A549 (cell line): ENCODE data around the gene TPCN1. TPM values are rescaled to one million over a fixed set of nuclear protein-coding genes. Genes with fewer than 3 reads are reported as not detected.

ENCODE experiments used
- ATAC-seq, 2 experiments: fragments of 200-7000 bp in 1 of 2; fragments of >200 bp in 1 of 2; cut with Nextera tagmentation in 1 of 2; cut with Tn5 transposase in 1 of 2; 3 replicates each; pipeline versions ENCODE4 v1.8.0 to v1.9.1; 2018 to 2020; ENCODE audit warnings: mild to moderate bottlenecking in 1 of 2, moderate library complexity in 1 of 2
- CTCF ChIA-PET: fragments of 300-600 bp; sonication (Branson Sonifier 250); formaldehyde crosslinking; extraction: SDS; loops from one replicate; lab custom pipeline; 2021; ENCODE audit warnings: antibody characterized with exemption, inconsistent platforms; lab: Yijun Ruan, JAX
- POLR2A ChIA-PET: fragments of 350-600 bp; formaldehyde crosslinking; extraction: SDS; loops from one replicate; lab custom pipeline; 2021; ENCODE audit warnings: antibody characterized with exemption, inconsistent platforms; lab: Yijun Ruan, JAX
- DNase-seq, 2 experiments: peaks; one replicate each; pipeline versions ENCODE4 v3.0.0 to v3.0.0-alpha.2; 2011 to 2016; ENCODE audit warnings: low read depth in 1 of 2, low spot score in 1 of 2
- FAIRE-seq: peaks from 2 replicates; lab custom pipeline; 2011; peaks lifted over from hg19 to GRCh38; lab: Jason Lieb, UNC
- H3K27ac ChIP-seq, 2 experiments: fragments of >200 bp; sonication (Bioruptor Twin); formaldehyde crosslinking; 3 replicates each; pipeline ENCODE4 v1.5.1; 2016 to 2017
- H3K4me1 ChIP-seq: fragments of >200 bp; sonication (Bioruptor Twin); formaldehyde crosslinking; 3 replicates; pipeline ENCODE4 v1.6.1; 2016
- H3K4me2 ChIP-seq: fragments of >200 bp; sonication (Bioruptor Twin); formaldehyde crosslinking; 3 replicates; pipeline ENCODE4 v1.6.1; 2016
- H3K4me3 ChIP-seq: fragments of >200 bp; sonication (Bioruptor Twin); formaldehyde crosslinking; 3 replicates; pipeline ENCODE4 v1.5.1; 2016
- H3K9me3 ChIP-seq: fragments of >200 bp; sonication (Bioruptor Twin); formaldehyde crosslinking; 3 replicates; pipeline ENCODE4 v1.6.1; 2016
- FOSL2 ChIP-seq, 2 experiments: fragments of 450-650 bp in 1 of 2; fragments of >200 bp in 1 of 2; sonication (Bioruptor Twin) in 1 of 2; formaldehyde crosslinking; IDR thresholded peaks; 2 replicates each; pipeline versions ENCODE4 v1.5.0 to v1.6.1; 2016 to 2020; ENCODE audit warnings: mild to moderate bottlenecking in 1 of 2, moderate library complexity in 1 of 2
- FOXS1 ChIP-seq: fragments of 250-450 bp; sonication (Bioruptor Pico); IDR thresholded peaks from 2 replicates; pipeline ENCODE4 v1.5.0; 2020; ENCODE audit warnings: mild to moderate bottlenecking, moderate library complexity
- JUN ChIP-seq, 2 experiments: fragments of >200 bp; sonication (Bioruptor Twin); formaldehyde crosslinking; IDR thresholded peaks; 2 replicates in 1 of 2; 3 replicates in 1 of 2; pipeline ENCODE4 v1.6.1; 2016 to 2017
- JUNB ChIP-seq: fragments of >200 bp; sonication (Bioruptor Twin); formaldehyde crosslinking; IDR thresholded peaks from 2 replicates; pipeline ENCODE4 v1.6.1; 2016
- MAFK ChIP-seq: fragments of 450-650 bp; IDR thresholded peaks from 2 replicates; pipeline ENCODE4 v1.6.1; 2014; ENCODE audit not compliant: partially characterized antibody
- MYC ChIP-seq: IDR thresholded peaks from 2 replicates; pipeline ENCODE4 v1.6.1; 2012; ENCODE audit warnings: mild to moderate bottlenecking, inconsistent platforms, low read length, improper control_type of control experiment, borderline replicate concordance
- NPAS2 ChIP-seq: fragments of 250-450 bp; sonication (Bioruptor Pico); IDR thresholded peaks from 2 replicates; pipeline ENCODE4 v1.8.0; 2022; ENCODE audit warnings: mild to moderate bottlenecking, moderate library complexity, borderline replicate concordance
- RAD21 ChIP-seq, 2 experiments: fragments of >200 bp in 1 of 2; sonication (Bioruptor Twin) in 1 of 2; formaldehyde crosslinking in 1 of 2; IDR thresholded peaks in 1 of 2; conservative IDR thresholded peaks in 1 of 2; 2 replicates in 1 of 2; 3 replicates in 1 of 2; pipeline ENCODE4 v1.6.1; 2012 to 2018; ENCODE audit warnings: inconsistent platforms in 1 of 2
- RFX5 ChIP-seq: fragments of 450-650 bp; IDR thresholded peaks from 2 replicates; pipeline ENCODE4 v1.7.1; 2014; ENCODE audit warnings: antibody characterized with exemption, mild to moderate bottlenecking, moderate library complexity
- RNF2 ChIP-seq: fragments of 200-600 bp; sonication (generic); IDR thresholded peaks from 2 replicates; pipeline ENCODE4 v1.6.1; 2016; ENCODE audit warnings: low read depth, mild to moderate bottlenecking, antibody characterized with exemption, moderate library complexity, borderline replicate concordance
- TFCP2L1 ChIP-seq: fragments of 250-450 bp; sonication (Bioruptor Pico); IDR thresholded peaks from 2 replicates; pipeline ENCODE4 v1.5.0; 2021; ENCODE audit warnings: mild to moderate bottlenecking
- ZC3H11A ChIP-seq: fragments of 450-650 bp; IDR thresholded peaks from 2 replicates; pipeline ENCODE4 v1.6.1; 2014; ENCODE audit warnings: antibody characterized with exemption, mild to moderate bottlenecking
- WGBS: methylation state at CpG from one replicate; pipeline ENCODE4 v1.1.6; 2017; ENCODE audit errors: missing lambda C conversion rate; 5-methylcytosine and 5-hydroxymethylcytosine counted together
- polyA plus RNA-seq, 4 experiments: library from polyadenylated mRNA; depleted of rRNA in 3 of 4; stranded (reverse); fragments of >200 nt; fragmentation: RNase III in 1 of 4; extraction: RNeasy Plus Mini Kit Qiagen cat#74134 plus additional on column Dnase treatment in 1 of 4; gene quantifications; 2 replicates in 3 of 4; 3 replicates in 1 of 4; pipeline ENCODE4 v1.2.3, GENCODE V29; 2011 to 2017
- TF ChIP-seq, protein P1 (sequence below): IDR thresholded peaks from 2 replicates; pipeline ENCODE4 v1.6.1; 2012
- TF ChIP-seq, protein P2 (sequence below): fragments of 250-450 bp; sonication (Bioruptor Pico); IDR thresholded peaks from 2 replicates; pipeline ENCODE4 v1.5.0; 2020; ENCODE audit warnings: low read depth, mild to moderate bottlenecking, moderate library complexity
- TF ChIP-seq, protein P3 (sequence below): fragments of >200 bp; sonication (Bioruptor Twin); formaldehyde crosslinking; IDR thresholded peaks from 3 replicates; pipeline ENCODE4 v1.5.1; 2016
- TF ChIP-seq, protein P4 (sequence below): IDR thresholded peaks from 2 replicates; pipeline ENCODE4 v1.6.1; 2012
- TF ChIP-seq, protein P5 (sequence below): IDR thresholded peaks from 2 replicates; pipeline ENCODE4 v1.6.1; 2012; ENCODE audit warnings: low read depth, borderline replicate concordance

TPCN1 gene
- polyA plus RNA-seq, 2 of the 4 experiments (the other 2 are of a cell fraction), result 21.9 to 24.1 TPM

DNA sequence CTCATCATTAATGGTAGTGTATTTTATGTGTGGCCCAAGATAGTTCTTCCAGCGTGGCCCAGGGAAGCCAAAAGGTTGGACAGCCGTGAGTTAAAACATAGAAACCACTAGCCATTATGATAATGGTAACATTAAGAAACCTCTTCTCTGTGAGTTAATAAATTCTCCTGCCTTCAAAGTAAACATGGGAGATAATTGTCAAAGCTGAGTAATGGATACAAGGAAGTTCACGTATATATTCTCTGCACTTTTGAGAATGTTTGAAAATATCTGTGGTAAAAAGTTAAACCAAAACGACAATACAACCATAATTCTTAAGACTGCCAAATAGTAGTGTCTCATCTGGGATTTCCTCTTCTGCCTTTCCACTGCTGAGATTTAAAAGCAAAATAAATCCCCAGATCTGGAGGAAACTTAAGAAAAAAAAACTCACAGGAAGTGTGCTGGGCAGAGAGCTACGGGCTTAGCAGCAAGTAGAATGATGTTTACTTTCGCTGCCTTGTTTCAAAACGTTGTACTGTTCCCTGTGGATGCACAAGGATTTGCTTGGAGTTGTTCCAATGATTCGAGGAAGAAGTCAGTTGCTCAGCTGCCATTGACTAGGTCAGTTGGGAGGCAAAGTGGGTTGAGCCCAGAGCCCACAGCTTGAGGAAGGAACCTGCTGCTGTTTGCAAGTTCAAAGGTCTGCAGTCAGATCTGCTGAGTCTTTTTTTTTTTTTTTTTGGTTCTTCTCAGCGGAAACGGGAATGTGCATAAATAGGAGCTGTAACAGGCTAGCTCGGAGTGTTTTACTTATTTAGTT is 1.7 kb downstream of the TPCN1 start (continued):
- TF ChIP-seq JUN (IDR thresholded peaks at IDR 0.05), result 0 out of 5 replicates have a peak, but pooled peaks of 1 of the 2 experiments have one; percentile 10
- TF ChIP-seq, protein P1, sequence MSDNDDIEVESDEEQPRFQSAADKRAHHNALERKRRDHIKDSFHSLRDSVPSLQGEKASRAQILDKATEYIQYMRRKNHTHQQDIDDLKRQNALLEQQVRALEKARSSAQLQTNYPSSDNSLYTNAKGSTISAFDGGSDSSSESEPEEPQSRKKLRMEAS, result peak; percentile 68
- peak; percentile 73 for TF ChIP-seq MAFK
- TF ChIP-seq, all 56 proteins: peak for 6

DNA sequence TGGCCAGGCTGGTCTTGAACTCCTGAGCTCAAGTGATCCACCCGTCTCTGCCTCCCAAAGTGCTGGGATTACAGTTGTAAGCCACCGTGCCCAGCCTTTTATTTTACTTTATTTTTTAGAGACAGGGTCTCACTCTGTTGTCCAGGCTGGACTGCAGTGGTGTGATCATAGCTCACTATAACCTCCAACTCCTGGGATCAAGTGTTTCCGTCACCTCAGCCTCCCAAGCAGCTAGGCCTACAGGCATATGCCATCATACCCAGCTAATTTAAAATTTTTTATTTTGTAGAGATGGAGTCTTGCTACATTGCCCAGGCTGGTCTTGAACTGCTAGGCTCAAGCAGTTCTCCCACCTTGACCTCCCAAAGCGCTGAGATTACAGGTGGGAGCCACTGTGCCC is 3.7 kb downstream of the TPCN1 start:
- ATAC-seq (no peak), DNase-seq (no peak), FAIRE-seq (no peak)
- CTCF ChIA-PET, result interaction anchor here (1.0 to 1.3 kb wide), 4 partner anchors 8 to 28 kb away, joined by 3 read pairs; no protein-coding TSS in a partner anchor
- no peak overlapping the region for H3K4me2 ChIP-seq
- TF ChIP-seq, protein P2, sequence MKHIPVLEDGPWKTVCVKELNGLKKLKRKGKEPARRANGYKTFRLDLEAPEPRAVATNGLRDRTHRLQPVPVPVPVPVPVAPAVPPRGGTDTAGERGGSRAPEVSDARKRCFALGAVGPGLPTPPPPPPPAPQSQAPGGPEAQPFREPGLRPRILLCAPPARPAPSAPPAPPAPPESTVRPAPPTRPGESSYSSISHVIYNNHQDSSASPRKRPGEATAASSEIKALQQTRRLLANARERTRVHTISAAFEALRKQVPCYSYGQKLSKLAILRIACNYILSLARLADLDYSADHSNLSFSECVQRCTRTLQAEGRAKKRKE, result no peak
- TF ChIP-seq NPAS2 (CRISPR knock-in tag), result no peak
- no peak for TF ChIP-seq FOXS1 (CRISPR knock-in tag)
- TF ChIP-seq, protein P3, sequence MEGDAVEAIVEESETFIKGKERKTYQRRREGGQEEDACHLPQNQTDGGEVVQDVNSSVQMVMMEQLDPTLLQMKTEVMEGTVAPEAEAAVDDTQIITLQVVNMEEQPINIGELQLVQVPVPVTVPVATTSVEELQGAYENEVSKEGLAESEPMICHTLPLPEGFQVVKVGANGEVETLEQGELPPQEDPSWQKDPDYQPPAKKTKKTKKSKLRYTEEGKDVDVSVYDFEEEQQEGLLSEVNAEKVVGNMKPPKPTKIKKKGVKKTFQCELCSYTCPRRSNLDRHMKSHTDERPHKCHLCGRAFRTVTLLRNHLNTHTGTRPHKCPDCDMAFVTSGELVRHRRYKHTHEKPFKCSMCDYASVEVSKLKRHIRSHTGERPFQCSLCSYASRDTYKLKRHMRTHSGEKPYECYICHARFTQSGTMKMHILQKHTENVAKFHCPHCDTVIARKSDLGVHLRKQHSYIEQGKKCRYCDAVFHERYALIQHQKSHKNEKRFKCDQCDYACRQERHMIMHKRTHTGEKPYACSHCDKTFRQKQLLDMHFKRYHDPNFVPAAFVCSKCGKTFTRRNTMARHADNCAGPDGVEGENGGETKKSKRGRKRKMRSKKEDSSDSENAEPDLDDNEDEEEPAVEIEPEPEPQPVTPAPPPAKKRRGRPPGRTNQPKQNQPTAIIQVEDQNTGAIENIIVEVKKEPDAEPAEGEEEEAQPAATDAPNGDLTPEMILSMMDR, result no peak
- TF ChIP-seq ZC3H11A, result no peak
- TF ChIP-seq MYC, result no peak
- no peak for TF ChIP-seq TFCP2L1 (CRISPR knock-in tag)
- TF ChIP-seq, protein P4, sequence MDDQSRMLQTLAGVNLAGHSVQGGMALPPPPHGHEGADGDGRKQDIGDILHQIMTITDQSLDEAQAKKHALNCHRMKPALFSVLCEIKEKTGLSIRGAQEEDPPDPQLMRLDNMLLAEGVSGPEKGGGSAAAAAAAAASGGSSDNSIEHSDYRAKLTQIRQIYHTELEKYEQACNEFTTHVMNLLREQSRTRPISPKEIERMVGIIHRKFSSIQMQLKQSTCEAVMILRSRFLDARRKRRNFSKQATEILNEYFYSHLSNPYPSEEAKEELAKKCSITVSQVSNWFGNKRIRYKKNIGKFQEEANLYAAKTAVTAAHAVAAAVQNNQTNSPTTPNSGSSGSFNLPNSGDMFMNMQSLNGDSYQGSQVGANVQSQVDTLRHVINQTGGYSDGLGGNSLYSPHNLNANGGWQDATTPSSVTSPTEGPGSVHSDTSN, result no peak
- TF ChIP-seq RNF2, result no peak
- TF ChIP-seq, protein P5, sequence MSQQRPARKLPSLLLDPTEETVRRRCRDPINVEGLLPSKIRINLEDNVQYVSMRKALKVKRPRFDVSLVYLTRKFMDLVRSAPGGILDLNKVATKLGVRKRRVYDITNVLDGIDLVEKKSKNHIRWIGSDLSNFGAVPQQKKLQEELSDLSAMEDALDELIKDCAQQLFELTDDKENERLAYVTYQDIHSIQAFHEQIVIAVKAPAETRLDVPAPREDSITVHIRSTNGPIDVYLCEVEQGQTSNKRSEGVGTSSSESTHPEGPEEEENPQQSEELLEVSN, result no peak
- TF ChIP-seq JUNB, result no peak
- no peak for TF ChIP-seq RFX5
- TF ChIP-seq RAD21 (conservative IDR thresholded peaks at IDR 0.05 in 1 of 2, IDR thresholded peaks at IDR 0.05 in 1 of 2), result no peak
- TF ChIP-seq MAFK, result no peak
- TF ChIP-seq FOSL2 (IDR thresholded peaks at IDR 0.05), result no peak
- TF ChIP-seq FOSL2 (CRISPR knock-in tag; IDR thresholded peaks at IDR 0.05), result no peak
- H3K9me3 ChIP-seq, result no peaks in the 10 kb centered on the region
- 0 out of 6 replicates have a peak overlapping the region, but pooled peaks of 1 of the 2 experiments have one; percentile 33 for H3K27ac ChIP-seq
- WGBS, result 96% methylated on average over 4 of the region's 4 CpGs
- H3K4me1 ChIP-seq, result peaks cover 20% of the 10 kb centered on the region
- POLR2A ChIA-PET, result no interaction called here
- no peak overlapping the region for H3K4me3 ChIP-seq
